ENCODE results near the gene PPP1CA. TPM values are rescaled to one million over a fixed set of nuclear protein-coding genes. Genes with fewer than 3 reads are reported as not detected.

Gene PPP1CA
- 112 TPM for polyA plus RNA-seq
- long read RNA-seq, donor 1, transcript PPP1CA-203 (7 exons, 1,476 nt), result major isoform, 41 of 55 reads
- long read RNA-seq, donor 1, partial matches to known transcripts, result 10 of 55 reads
- long read RNA-seq, donor 1, other reads (novel, unspliced or antisense), result 0 of 55 reads
- long read RNA-seq, donor 2, transcript PPP1CA-202 (6 exons, 1,054 nt), result minor isoform, 9 of 177 reads
- long read RNA-seq, donor 2, transcript PPP1CA-204 (6 exons, 1,677 nt), result minor isoform, 8 of 177 reads
- long read RNA-seq, donor 2, transcript PPP1CA-203 (7 exons, 1,476 nt), result major isoform, 88 of 177 reads
- long read RNA-seq, donor 2, partial matches to known transcripts, result 60 of 177 reads
- long read RNA-seq, donor 2, other reads (novel, unspliced or antisense), result 12 of 177 reads
- long read RNA-seq, donor 3, result 0 reads
- long read RNA-seq, donor 4, transcript PPP1CA-203 (7 exons, 1,476 nt), result major isoform, 7 of 7 reads
- long read RNA-seq, donor 4, partial matches to known transcripts, result 0 of 7 reads
- long read RNA-seq, donor 4, other reads (novel, unspliced or antisense), result 0 of 7 reads
- long read RNA-seq, donor 5, transcript PPP1CA-203 (7 exons, 1,476 nt), result major isoform, 48 of 59 reads
- long read RNA-seq, donor 5, partial matches to known transcripts, result 8 of 59 reads
- long read RNA-seq, donor 5, other reads (novel, unspliced or antisense), result 0 of 59 reads
- long read RNA-seq, donor 6, transcript PPP1CA-203 (7 exons, 1,476 nt), result major isoform, 51 of 87 reads
- long read RNA-seq, donor 6, transcript PPP1CA-204 (6 exons, 1,677 nt), result minor isoform, 9 of 87 reads
- long read RNA-seq, donor 6, partial matches to known transcripts, result 24 of 87 reads
- long read RNA-seq, donor 6, other reads (novel, unspliced or antisense), result 0 of 87 reads
- long read RNA-seq, donor 7, transcript PPP1CA-203 (7 exons, 1,476 nt), result major isoform, 33 of 36 reads
- long read RNA-seq, donor 7, partial matches to known transcripts, result 0 of 36 reads
- long read RNA-seq, donor 7, other reads (novel, unspliced or antisense), result 0 of 36 reads
- long read RNA-seq, donor 8, transcript PPP1CA-203 (7 exons, 1,476 nt), result major isoform, 80 of 115 reads
- long read RNA-seq, donor 8, partial matches to known transcripts, result 29 of 115 reads
- long read RNA-seq, donor 8, other reads (novel, unspliced or antisense), result 0 of 115 reads
- long read RNA-seq, donor 9, transcript PPP1CA-203 (7 exons, 1,476 nt), result major isoform, 53 of 83 reads
- long read RNA-seq, donor 9, partial matches to known transcripts, result 24 of 83 reads
- long read RNA-seq, donor 9, other reads (novel, unspliced or antisense), result 0 of 83 reads
- long read RNA-seq, donor 10, transcript PPP1CA-202 (6 exons, 1,054 nt), result minor isoform, 5 of 103 reads
- long read RNA-seq, donor 10, transcript PPP1CA-203 (7 exons, 1,476 nt), result major isoform, 75 of 103 reads
- long read RNA-seq, donor 10, partial matches to known transcripts, result 18 of 103 reads
- long read RNA-seq, donor 10, other reads (novel, unspliced or antisense), result 0 of 103 reads
- long read RNA-seq, donor 11, transcript PPP1CA-203 (7 exons, 1,476 nt), result major isoform, 51 of 77 reads
- long read RNA-seq, donor 11, transcript PPP1CA-202 (6 exons, 1,054 nt), result minor isoform, 5 of 77 reads
- long read RNA-seq, donor 11, partial matches to known transcripts, result 18 of 77 reads
- long read RNA-seq, donor 11, other reads (novel, unspliced or antisense), result 0 of 77 reads

GRCh38 chr11:67401495-67402191 is at the start of gene PPP1CA:
TSS of gene PPP1CA (minus strand) at chr11:67401858. CDS start at chr11:67401782, 76 bp downstream.
- Histone ChIP-seq H3K27me3 (ENCODE audit: control insufficient read depth, insufficient read depth, low read length) (no peaks in the 10 kb centered on the region), H3K4me3 (ENCODE audit: low read length) (peak within 1 kb of the TSS; percentile 100), H3K27ac (ENCODE audit: low read length) (peak within 1 kb of the TSS; percentile 96), H3K36me3 (ENCODE audit: control insufficient read depth, insufficient read depth, low read length) (peaks cover 31% of the 10 kb centered on the region), H3K4me1 (ENCODE audit: control insufficient read depth, insufficient read depth, low read length) (peaks cover 32% of the 10 kb centered on the region), H3K9me3 (ENCODE audit: control insufficient read depth, low read depth, low read length) (no peaks in the 10 kb centered on the region)
- WGBS (ENCODE audit: insufficient coverage, low lambda C conversion rate), result no CpG with 5 or more reads among the region's 73 CpGs
- peak; percentile 82 to 91 for DNase-seq

- H3K4me1 ChIP-seq (ENCODE audit: control insufficient read depth, insufficient read depth, low read length), result peaks cover 7% of the 10 kb centered on the region
- H3K27ac ChIP-seq (ENCODE audit: low read length), result no peak overlapping the region
- no CpG with 5 or more reads among the region's 25 CpGs for WGBS (ENCODE audit: insufficient coverage, low lambda C conversion rate)
- H3K9me3 ChIP-seq (ENCODE audit: control insufficient read depth, low read depth, low read length), result no peaks in the 10 kb centered on the region
- no peak overlapping the region for H3K4me3 ChIP-seq (ENCODE audit: low read length)
- H3K27me3 ChIP-seq (ENCODE audit: control insufficient read depth, insufficient read depth, low read length), result no peaks in the 10 kb centered on the region
- no peaks in the 10 kb centered on the region for H3K36me3 ChIP-seq (ENCODE audit: control insufficient read depth, insufficient read depth, low read length)
- DNase-seq, result no peak
Observed at GRCh38 chr11:67450796-67451657, 49.4 kb upstream of the PPP1CA start.

GRCh38 chr11:67449116-67449844 is 47.6 kb upstream of the PPP1CA start:
- DNase-seq, result peak in 1 of 2 donors; percentile 57
- Histone ChIP-seq H3K9me3 (ENCODE audit: control insufficient read depth, low read depth, low read length) (no peaks in the 10 kb centered on the region), H3K27ac (ENCODE audit: low read length) (no peak overlapping the region), H3K27me3 (ENCODE audit: control insufficient read depth, insufficient read depth, low read length) (no peaks in the 10 kb centered on the region), H3K4me3 (ENCODE audit: low read length) (no peak overlapping the region), H3K4me1 (ENCODE audit: control insufficient read depth, insufficient read depth, low read length) (peaks cover 14% of the 10 kb centered on the region), H3K36me3 (ENCODE audit: control insufficient read depth, insufficient read depth, low read length) (no peaks in the 10 kb centered on the region)
- 53% methylated on average over 3 of the region's 9 CpGs for WGBS (ENCODE audit: insufficient coverage, low lambda C conversion rate)

- H3K36me3 ChIP-seq (ENCODE audit: control insufficient read depth, insufficient read depth, low read length), result no peaks in the 10 kb centered on the region
- no peaks in the 10 kb centered on the region for H3K9me3 ChIP-seq (ENCODE audit: control insufficient read depth, low read depth, low read length)
- no peak for DNase-seq
- peaks cover 17% of the 10 kb centered on the region for H3K4me1 ChIP-seq (ENCODE audit: control insufficient read depth, insufficient read depth, low read length)
- H3K27me3 ChIP-seq (ENCODE audit: control insufficient read depth, insufficient read depth, low read length), result no peaks in the 10 kb centered on the region
- 80% methylated on average over 1 of the region's 7 CpGs for WGBS (ENCODE audit: insufficient coverage, low lambda C conversion rate)
- H3K27ac ChIP-seq (ENCODE audit: low read length), result no peak overlapping the region
- no peak overlapping the region for H3K4me3 ChIP-seq (ENCODE audit: low read length)
Observed at GRCh38 chr11:67448220-67448609, 46.6 kb upstream of the PPP1CA start.

- no CpG with 5 or more reads among the region's 5 CpGs for WGBS (ENCODE audit: insufficient coverage, low lambda C conversion rate)
- H3K9me3 ChIP-seq (ENCODE audit: control insufficient read depth, low read depth, low read length), result no peaks in the 10 kb centered on the region
- H3K4me3 ChIP-seq (ENCODE audit: low read length), result no peak overlapping the region
- no peak overlapping the region for H3K27ac ChIP-seq (ENCODE audit: low read length)
- H3K27me3 ChIP-seq (ENCODE audit: control insufficient read depth, insufficient read depth, low read length), result no peaks in the 10 kb centered on the region
- peaks cover 17% of the 10 kb centered on the region for H3K36me3 ChIP-seq (ENCODE audit: control insufficient read depth, insufficient read depth, low read length)
- DNase-seq, result no peak
- peaks cover 28% of the 10 kb centered on the region for H3K4me1 ChIP-seq (ENCODE audit: control insufficient read depth, insufficient read depth, low read length)
Observed at GRCh38 chr11:67445515-67445914, 43.9 kb upstream of the PPP1CA start.

GRCh38 chr11:67442504-67443404 is 41.1 kb upstream of the PPP1CA start:
- WGBS (ENCODE audit: insufficient coverage, low lambda C conversion rate), result no CpG with 5 or more reads among the region's 45 CpGs
- peaks cover 23% of the 10 kb centered on the region for H3K4me1 ChIP-seq (ENCODE audit: control insufficient read depth, insufficient read depth, low read length)

GRCh38 chr11:67441731-67442351 is 40.2 kb upstream of the PPP1CA start:
- peaks cover 23% of the 10 kb centered on the region for H3K4me1 ChIP-seq (ENCODE audit: control insufficient read depth, insufficient read depth, low read length)
- DNase-seq, result no peak
- WGBS (ENCODE audit: insufficient coverage, low lambda C conversion rate), result no CpG with 5 or more reads among the region's 28 CpGs
- no peaks in the 10 kb centered on the region for H3K9me3 ChIP-seq (ENCODE audit: control insufficient read depth, low read depth, low read length)
- H3K36me3 ChIP-seq (ENCODE audit: control insufficient read depth, insufficient read depth, low read length), result peaks cover 50% of the 10 kb centered on the region
- H3K27me3 ChIP-seq (ENCODE audit: control insufficient read depth, insufficient read depth, low read length), result no peaks in the 10 kb centered on the region
- H3K27ac ChIP-seq (ENCODE audit: low read length), result no peak overlapping the region
- no peak overlapping the region for H3K4me3 ChIP-seq (ENCODE audit: low read length)

More at GRCh38 chr11:67442504-67443404, 41.1 kb upstream of the PPP1CA start:
- peak overlapping the region; percentile 69 for H3K27ac ChIP-seq (ENCODE audit: low read length)
- no peaks in the 10 kb centered on the region for H3K9me3 ChIP-seq (ENCODE audit: control insufficient read depth, low read depth, low read length)
- H3K4me3 ChIP-seq (ENCODE audit: low read length), result peak overlapping the region; percentile 74
- H3K27me3 ChIP-seq (ENCODE audit: control insufficient read depth, insufficient read depth, low read length), result no peaks in the 10 kb centered on the region
- peak in 1 of 2 donors; percentile 15 for DNase-seq
- H3K36me3 ChIP-seq (ENCODE audit: control insufficient read depth, insufficient read depth, low read length), result peaks cover 44% of the 10 kb centered on the region
